ENCODE data around the gene WAC. TPM values are rescaled to one million over a fixed set of nuclear protein-coding genes. Genes with fewer than 3 reads are reported as not detected.

WAC gene
- total and polyA plus RNA-seq, 2 experiments from 2014 or later = 59.4 to 116 TPM

- H3K36me3 Mint-ChIP-seq (ENCODE audit: low read depth) = no peaks in the 10 kb centered on the region
- no peaks in the 10 kb centered on the region for H3K79me2 ChIP-seq (replicated peaks; ENCODE audit: insufficient read depth)
- no peak for ATAC-seq
- H3K4me2 ChIP-seq = no peak overlapping the region
- H2AFZ ChIP-seq = peak overlapping the region; percentile 52; the same call in 1 of the 2 replicates
- peaks cover 12% of the 10 kb centered on the region for H3K27me3 Mint-ChIP-seq (ENCODE audit: insufficient read depth, low read depth, poor library complexity)
- no peaks in the 10 kb centered on the region for H3K4me1 ChIP-seq (ENCODE audit: insufficient read depth)
- peaks cover 9% of the 10 kb centered on the region for H3K4me1 Mint-ChIP-seq
- DNase-seq (ENCODE audit: low spot score) = no peak
- no peaks in the 10 kb centered on the region for H3K27me3 ChIP-seq (ENCODE audit: insufficient read depth)
- H3K36me3 ChIP-seq (ENCODE audit: insufficient read depth) = no peaks in the 10 kb centered on the region
- no peaks in the 10 kb centered on the region for H3K9me3 Mint-ChIP-seq
- H3K4me3 ChIP-seq = no peak overlapping the region
- no peak for TF ChIP-seq STAT1 (IDR thresholded peaks at IDR 0.05; ENCODE audit: unreplicated experiment)
- no peak for TF ChIP-seq CREB1 (CRISPR knock-in tag; IDR thresholded peaks at IDR 0.05; ENCODE audit: low read depth)
- no peak for TF ChIP-seq NANOG (IDR thresholded peaks at IDR 0.05; ENCODE audit: borderline replicate concordance)
- no peak for TF ChIP-seq ZNF462 (CRISPR knock-in tag; IDR thresholded peaks at IDR 0.05)
- TF ChIP-seq EZH2phosphoT487 (IDR thresholded peaks at IDR 0.05; ENCODE audit: unreplicated experiment) = no peak
- no peak for TF ChIP-seq ETS1 (IDR thresholded peaks at IDR 0.05)
- no peak for TF ChIP-seq ZNF331 (CRISPR knock-in tag; IDR thresholded peaks at IDR 0.05; ENCODE audit: low read depth)
- TF ChIP-seq CTCF (conservative IDR thresholded peaks at IDR 0.05; ENCODE audit: low read depth in 2 of 2) = no peak
- TF ChIP-seq EZH2 (IDR thresholded peaks at IDR 0.05; ENCODE audit: low read depth, unreplicated experiment) = no peak
- no peak for TF ChIP-seq ZNF114 (CRISPR knock-in tag; IDR thresholded peaks at IDR 0.05)
- H3K27ac Mint-ChIP-seq = no peak overlapping the region
- H3F3A ChIP-seq (replicated peaks; ENCODE audit: low read depth) = 0 out of 2 replicates have a peak, but pooled peaks cover 3% of the 10 kb centered on the region
- H3K27ac ChIP-seq (ENCODE audit: low read depth) = no peak overlapping the region
- H3K9me2 ChIP-seq (ENCODE audit: insufficient read depth) = peaks cover 4% of the 10 kb centered on the region; the same call in 1 of the 2 replicates
- peaks cover 3% of the 10 kb centered on the region; the same call in 1 of the 2 replicates for H4K20me1 ChIP-seq (replicated peaks; ENCODE audit: insufficient read depth)
- H3K4me3 Mint-ChIP-seq = no peak overlapping the region
These were observed 94.2 kb downstream of the WAC start for GRCh38 chr10:28627102-28627501.
